IPS DF 4.7 (cell line): ENCODE data around the gene AHSG.
A peak's percentile ranks its signal among the peaks of the same experiment; 100 is the strongest.
"Not testable (repeated sequence)": the region's sequence is repeated elsewhere in the genome, so short reads cannot be mapped to it uniquely, and the experiment has no call there.

Source experiments
- DNase-seq: peaks from one replicate; pipeline ENCODE4 v3.0.0-alpha.2; 2013; ENCODE audit warnings: low spot score; ENCODE audit errors: extremely low read depth

Gene AHSG

GRCh38 chr3:186617036-186617946 is 4.4 kb downstream of the AHSG start:
- DNase-seq, result peak; percentile 28

GRCh38 chr3:186618318-186618938 is 5.6 kb downstream of the AHSG start:
- DNase-seq, result no peak

- DNase-seq, result no peak
These were observed 6.9 kb downstream of the AHSG start for GRCh38 chr3:186619787-186620212.

- no peak for DNase-seq
These were observed 7.6 kb downstream of the AHSG start for GRCh38 chr3:186620213-186621092.

GRCh38 chr3:186621894-186622650 is 9.2 kb downstream of the AHSG start:
- DNase-seq, result no peak

- no peak for DNase-seq
These were observed 9.9 kb downstream of the AHSG start for GRCh38 chr3:186622651-186623310.

GRCh38 chr3:186624598-186624997 is 11.7 kb downstream of the AHSG start:
- DNase-seq, result no peak

- no peak for DNase-seq
These were observed 12.8 kb downstream of the AHSG start for GRCh38 chr3:186625600-186626042.

- no peak for DNase-seq
These were observed 13.5 kb downstream of the AHSG start for GRCh38 chr3:186626254-186626847.

GRCh38 chr3:186627852-186628414 is 15.1 kb downstream of the AHSG start:
- no peak for DNase-seq

GRCh38 chr3:186628756-186629155 is 15.9 kb downstream of the AHSG start:
- DNase-seq, result no peak

- DNase-seq, result no peak
These were observed 18.2 kb downstream of the AHSG start for GRCh38 chr3:186630950-186631641.

GRCh38 chr3:186633481-186633880 is 20.6 kb downstream of the AHSG start:
- no peak for DNase-seq

GRCh38 chr3:186634207-186634606 is 21.3 kb downstream of the AHSG start:
- DNase-seq, result not testable (repeated sequence)

GRCh38 chr3:186635532-186635931 is 22.7 kb downstream of the AHSG start:
- no peak for DNase-seq

- DNase-seq, result no peak
These were observed 23.7 kb downstream of the AHSG start for GRCh38 chr3:186636536-186636935.

- no peak for DNase-seq
These were observed 24.8 kb downstream of the AHSG start for GRCh38 chr3:186637686-186638085.

GRCh38 chr3:186638259-186638658 is 25.4 kb downstream of the AHSG start:
- no peak for DNase-seq
